HTERT RPE-1 (cell line): Measurements from ENCODE around the gene GUCY2C.

ENCODE experiments used
- in situ Hi-C: fragments of 300-500 bp; cut with MboI; formaldehyde crosslinking; loops from 4 replicates; pipeline ENCODE4 v1.14.3; 2020; ENCODE audit warnings: low sequenced_read_pairs

Gene GUCY2C

DNA sequence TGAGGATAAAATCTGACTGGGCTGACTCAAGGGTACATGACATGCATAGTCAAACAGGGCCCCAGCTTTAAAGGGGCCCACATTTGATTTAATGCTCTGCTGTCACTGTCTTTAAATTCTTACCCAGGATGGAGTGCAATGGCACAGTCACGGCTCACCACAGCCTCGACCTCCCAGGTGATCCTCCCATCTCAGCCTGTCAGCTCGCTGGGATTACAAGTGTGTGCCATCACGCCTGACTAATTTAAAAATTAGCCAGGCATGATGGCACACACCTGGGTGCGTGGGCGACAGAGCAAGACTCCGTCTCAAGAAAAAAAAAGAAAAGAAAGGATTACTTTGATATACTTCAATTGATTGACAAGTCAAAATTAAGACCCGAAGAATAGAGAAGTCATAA lies 119.5 kb downstream of the GUCY2C start:
- in situ Hi-C loops = no loop called here

GRCh38 chr12:14575585-14575984 lies 120.8 kb downstream of the GUCY2C start:
- in situ Hi-C loops = no loop called here

DNA sequence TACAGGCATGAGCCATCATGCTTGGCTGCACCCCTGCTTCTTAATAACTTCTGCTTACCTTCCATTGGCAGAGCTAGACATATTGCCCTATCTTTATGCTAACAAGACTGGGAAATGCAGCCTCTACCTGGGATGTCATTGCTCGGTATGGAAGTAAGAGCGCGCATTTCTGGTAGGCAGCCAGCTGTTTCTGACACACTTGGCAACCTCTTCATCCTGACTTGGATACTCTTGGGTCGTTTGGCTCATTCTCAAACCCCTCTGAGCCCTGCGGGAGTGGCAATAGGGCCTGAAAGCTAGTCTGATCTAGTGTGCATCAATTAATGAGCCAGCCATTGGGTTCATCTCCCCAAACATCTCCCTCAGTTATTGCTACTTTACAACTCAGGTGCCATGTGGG lies 123.3 kb downstream of the GUCY2C start:
- in situ Hi-C loops = no loop called here

DNA sequence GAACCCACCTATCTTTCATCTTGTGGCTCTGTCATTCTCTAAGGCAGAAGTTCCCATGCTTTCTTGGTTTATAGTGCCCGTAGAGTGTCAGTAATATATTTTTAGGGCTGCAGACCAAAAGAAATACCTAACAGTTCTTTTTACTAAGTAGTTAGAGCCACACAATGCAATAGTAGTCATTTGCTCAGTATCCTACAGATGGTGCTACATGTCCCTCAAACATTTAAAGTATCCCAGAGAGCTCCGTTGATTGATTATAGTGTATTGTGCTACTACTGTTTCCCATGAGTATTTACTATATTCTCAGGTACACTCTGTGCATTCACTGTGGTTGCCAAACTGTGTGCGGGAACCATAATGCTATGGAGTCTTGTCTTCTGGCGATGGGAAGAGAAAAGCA lies 124.0 kb downstream of the GUCY2C start:
- in situ Hi-C loops = no loop called here

GRCh38 chr12:14571779-14572178 lies 124.6 kb downstream of the GUCY2C start:
- in situ Hi-C loops = no loop called here

- in situ Hi-C loops = no loop called here
These were observed 126.2 kb downstream of the GUCY2C start for GRCh38 chr12:14570231-14570630.

DNA sequence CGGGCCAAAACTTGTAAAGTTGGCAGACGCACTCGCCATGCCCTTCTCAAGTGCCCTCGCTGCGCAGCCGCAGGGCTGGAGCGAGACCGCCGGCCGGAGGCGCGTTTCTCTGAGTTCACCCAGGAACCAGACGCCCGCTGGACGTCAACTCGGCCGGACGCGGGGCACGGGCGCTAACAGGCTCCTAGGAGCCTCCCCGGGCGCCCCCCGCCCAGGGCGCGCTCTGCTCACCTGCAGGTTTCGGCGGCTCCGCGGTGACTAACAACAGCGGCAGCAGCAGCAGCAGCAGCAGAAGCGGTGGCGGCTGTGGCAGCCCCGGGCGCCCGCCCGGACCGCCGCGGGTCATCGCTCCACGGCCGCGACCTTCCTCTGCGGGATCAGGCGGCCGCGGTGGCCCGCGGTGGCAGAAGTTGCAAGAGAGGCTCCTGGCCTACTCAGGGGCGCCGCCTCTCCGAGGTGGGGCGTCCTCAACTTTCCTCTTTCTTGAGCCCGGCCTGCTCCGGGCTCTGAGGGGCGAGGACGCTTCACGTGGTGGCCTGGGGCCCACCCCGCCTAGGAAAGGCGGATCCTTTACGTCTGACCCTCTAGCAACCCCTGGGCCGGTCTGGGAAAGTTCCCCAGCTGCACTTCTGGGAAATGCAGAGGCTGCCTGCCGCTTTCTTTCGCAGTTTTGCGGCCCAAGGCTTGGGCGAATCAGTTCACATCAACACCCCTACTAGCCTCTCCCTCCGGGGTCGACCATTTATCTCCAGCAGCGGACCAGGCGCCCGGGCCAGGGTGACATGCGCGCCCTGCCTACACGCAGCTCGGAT lies 128.8 kb downstream of the GUCY2C start, which contains the start of gene PLBD1:
TSS of gene PLBD1 (minus strand) at position 533 of the 812 bp plus-strand sequence. CDS start at position 346, 187 bp downstream.
- in situ Hi-C loops = no loop called here

- in situ Hi-C loops = no loop called here
These were observed 132.0 kb downstream of the GUCY2C start for GRCh38 chr12:14564336-14564959.

DNA sequence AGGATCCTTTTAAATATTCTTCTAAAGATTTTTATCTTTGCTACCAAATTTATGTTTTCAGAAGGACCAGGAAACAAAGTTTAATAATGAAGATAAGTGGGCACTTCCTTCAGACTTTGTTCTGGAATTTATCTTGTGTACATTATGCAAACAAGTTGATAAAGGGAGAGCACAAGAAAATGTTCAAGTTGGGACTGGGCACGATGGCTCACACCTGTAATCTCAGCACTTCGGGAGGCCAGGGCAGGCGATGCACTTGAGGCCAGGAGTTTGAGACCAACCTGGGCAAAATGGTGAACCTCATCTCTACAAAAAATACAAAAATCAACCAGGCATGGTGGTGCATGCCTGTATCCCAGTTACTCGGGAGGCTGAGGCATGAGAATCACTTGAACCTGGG lies 133.4 kb downstream of the GUCY2C start:
- in situ Hi-C loops = no loop called here
